ENCODE measurements around the gene SERPINA6.

Gene SERPINA6

DNA sequence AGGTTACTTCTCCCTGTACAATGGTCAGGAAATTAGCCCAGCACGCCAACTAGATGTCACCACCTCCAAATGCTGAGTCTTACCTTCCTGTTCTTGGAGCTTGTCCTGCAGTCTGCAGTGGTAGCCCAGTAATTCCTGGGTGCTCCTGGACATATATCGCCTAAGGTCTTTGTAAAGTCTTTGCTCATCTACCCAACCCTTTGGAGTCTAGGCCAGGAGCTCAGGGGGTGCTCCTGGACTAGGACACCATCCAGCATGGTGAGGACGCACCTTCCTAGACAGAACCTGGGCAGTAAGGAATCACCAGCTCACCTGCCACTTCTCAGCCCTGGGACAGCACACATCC, 30.6 kb downstream of the SERPINA6 start:
- no peak for DNase-seq (ENCODE audit: extremely low read depth, insufficient read length)
- Histone ChIP-seq H3K27me3 (replicated peaks; ENCODE audit: control insufficient read depth, insufficient read depth, low read length) (no peaks in the 10 kb centered on the region), H3K36me3 (ENCODE audit: control insufficient read depth, insufficient read depth, low read length) (no peaks in the 10 kb centered on the region), H3K4me3 (replicated peaks; ENCODE audit: low read depth, low read length) (no peak overlapping the region)
- TF ChIP-seq, protein P1, sequence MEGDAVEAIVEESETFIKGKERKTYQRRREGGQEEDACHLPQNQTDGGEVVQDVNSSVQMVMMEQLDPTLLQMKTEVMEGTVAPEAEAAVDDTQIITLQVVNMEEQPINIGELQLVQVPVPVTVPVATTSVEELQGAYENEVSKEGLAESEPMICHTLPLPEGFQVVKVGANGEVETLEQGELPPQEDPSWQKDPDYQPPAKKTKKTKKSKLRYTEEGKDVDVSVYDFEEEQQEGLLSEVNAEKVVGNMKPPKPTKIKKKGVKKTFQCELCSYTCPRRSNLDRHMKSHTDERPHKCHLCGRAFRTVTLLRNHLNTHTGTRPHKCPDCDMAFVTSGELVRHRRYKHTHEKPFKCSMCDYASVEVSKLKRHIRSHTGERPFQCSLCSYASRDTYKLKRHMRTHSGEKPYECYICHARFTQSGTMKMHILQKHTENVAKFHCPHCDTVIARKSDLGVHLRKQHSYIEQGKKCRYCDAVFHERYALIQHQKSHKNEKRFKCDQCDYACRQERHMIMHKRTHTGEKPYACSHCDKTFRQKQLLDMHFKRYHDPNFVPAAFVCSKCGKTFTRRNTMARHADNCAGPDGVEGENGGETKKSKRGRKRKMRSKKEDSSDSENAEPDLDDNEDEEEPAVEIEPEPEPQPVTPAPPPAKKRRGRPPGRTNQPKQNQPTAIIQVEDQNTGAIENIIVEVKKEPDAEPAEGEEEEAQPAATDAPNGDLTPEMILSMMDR (IDR thresholded peaks at IDR 0.05; ENCODE audit: insufficient read depth, low read length, poor library complexity, severe bottlenecking): no peak

DNA sequence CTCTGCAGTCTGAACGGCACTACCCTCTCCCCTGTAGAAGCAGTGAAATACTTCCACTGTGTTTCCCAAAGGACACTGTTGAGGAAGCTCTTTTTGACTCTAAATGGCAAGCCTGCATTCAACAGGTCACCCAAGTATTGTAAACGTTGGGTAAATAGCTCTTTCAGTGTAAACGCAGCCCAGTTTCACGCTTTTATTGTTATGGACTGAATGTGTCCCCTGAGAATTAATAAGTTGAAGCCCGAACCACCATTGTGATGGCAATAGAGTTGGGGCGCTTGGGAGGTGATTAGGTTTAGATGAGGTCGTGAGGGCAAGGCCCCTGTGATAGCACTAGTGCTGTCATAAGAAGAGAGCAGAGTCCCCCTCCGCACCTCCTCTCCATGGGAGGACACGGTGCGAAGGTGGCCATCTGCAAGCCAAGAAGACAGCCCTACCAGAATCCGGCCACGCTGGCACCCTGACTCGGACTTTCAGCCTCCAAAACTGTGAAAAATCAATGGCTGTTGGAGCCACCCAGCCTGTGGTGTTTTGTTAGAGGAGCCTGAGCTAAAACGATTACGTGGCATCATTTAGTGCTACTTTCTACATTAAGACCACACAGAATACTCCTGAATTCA, 31.1 kb downstream of the SERPINA6 start:
- TF ChIP-seq, protein P1 (IDR thresholded peaks at IDR 0.05; ENCODE audit: insufficient read depth, low read length, poor library complexity, severe bottlenecking): no peak
- H3K4me3 ChIP-seq (replicated peaks; ENCODE audit: low read depth, low read length): no peak overlapping the region
- H3K36me3 ChIP-seq (ENCODE audit: control insufficient read depth, insufficient read depth, low read length): no peaks in the 10 kb centered on the region
- no peaks in the 10 kb centered on the region; the same call in 1 of the 2 replicates for H3K27me3 ChIP-seq (replicated peaks; ENCODE audit: control insufficient read depth, insufficient read depth, low read length)
- DNase-seq (ENCODE audit: extremely low read depth, insufficient read length): no peak

- DNase-seq (ENCODE audit: extremely low read depth, insufficient read length): no peak
- no peaks in the 10 kb centered on the region; the same call in 1 of the 2 replicates for H3K27me3 ChIP-seq (replicated peaks; ENCODE audit: control insufficient read depth, insufficient read depth, low read length)
- H3K4me3 ChIP-seq (replicated peaks; ENCODE audit: low read depth, low read length): no peak overlapping the region
- H3K36me3 ChIP-seq (ENCODE audit: control insufficient read depth, insufficient read depth, low read length): no peaks in the 10 kb centered on the region
- TF ChIP-seq, protein P1 (IDR thresholded peaks at IDR 0.05; ENCODE audit: insufficient read depth, low read length, poor library complexity, severe bottlenecking): no peak
These were observed 31.8 kb downstream of the SERPINA6 start for GRCh38 chr14:94291159-94291905.

DNA sequence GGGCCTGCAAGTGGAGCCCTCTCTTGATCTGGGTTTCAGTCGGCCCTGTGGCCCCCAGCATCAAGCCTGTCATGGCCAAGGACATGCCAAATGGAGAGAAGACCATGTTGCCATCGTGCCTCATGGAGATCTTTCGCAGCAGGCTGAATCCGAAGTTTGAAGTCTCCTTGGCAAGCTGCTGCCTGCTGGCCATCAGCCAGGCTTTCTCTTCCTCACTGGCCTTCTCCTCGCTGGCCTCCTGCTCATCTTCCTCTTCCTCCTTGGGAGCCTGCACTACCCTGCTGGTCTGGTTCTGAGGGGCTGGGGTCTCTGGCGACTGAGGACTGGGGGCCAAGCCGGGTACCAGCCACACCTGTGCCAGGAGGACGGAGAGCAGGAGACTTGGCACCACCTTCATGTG, 32.9 kb downstream of the SERPINA6 start:
- TF ChIP-seq, protein P1 (IDR thresholded peaks at IDR 0.05; ENCODE audit: insufficient read depth, low read length, poor library complexity, severe bottlenecking): no peak
- no peaks in the 10 kb centered on the region; the same call in 1 of the 2 replicates for H3K27me3 ChIP-seq (replicated peaks; ENCODE audit: control insufficient read depth, insufficient read depth, low read length)
- no peak for DNase-seq (ENCODE audit: extremely low read depth, insufficient read length)

DNA sequence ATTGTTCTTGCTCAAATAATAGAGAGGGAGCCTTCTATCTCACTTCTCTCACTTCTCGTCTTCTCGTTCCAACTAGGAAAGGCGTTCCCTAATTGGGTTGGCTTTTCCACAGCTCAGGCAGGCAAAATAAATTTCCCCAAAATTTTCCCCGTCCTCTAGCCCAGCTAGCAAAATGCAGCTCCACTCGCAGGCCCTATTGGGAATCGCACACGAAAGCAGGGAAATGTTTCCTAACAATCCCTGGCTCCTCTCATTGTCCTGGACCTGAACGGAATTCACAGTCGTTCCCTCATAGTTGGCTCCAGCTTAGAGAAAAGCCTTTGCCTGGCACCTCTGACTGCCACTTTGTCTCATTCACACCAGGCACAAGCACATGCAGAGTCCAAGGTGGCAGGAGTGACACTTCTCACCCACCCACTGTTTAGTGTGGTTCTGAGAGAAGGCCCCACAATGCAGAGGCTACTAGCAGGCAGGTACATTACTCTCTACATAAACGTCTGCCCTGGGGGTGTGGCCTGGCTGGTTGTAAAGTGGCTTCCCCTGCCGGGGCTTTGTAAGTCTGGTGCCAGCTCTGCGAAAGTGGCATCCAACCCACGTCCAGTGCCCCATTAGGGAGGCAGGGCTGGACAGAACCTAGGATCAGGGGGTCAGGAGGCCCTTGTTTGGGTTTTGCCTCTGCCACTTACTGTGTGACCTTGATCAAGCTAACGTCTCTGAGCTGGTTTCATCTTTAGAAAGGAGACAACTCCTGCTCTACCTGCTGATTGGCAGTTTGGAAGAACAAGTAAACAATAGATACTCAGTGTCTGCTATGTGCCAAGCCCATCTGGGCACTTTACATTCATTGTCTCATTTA, 34.3 kb downstream of the SERPINA6 start:
- no peak for DNase-seq (ENCODE audit: extremely low read depth, insufficient read length)
- no peaks in the 10 kb centered on the region for H3K36me3 ChIP-seq (ENCODE audit: control insufficient read depth, insufficient read depth, low read length)
- TF ChIP-seq, protein P1 (IDR thresholded peaks at IDR 0.05; ENCODE audit: insufficient read depth, low read length, poor library complexity, severe bottlenecking): no peak
- H3K27me3 ChIP-seq (replicated peaks; ENCODE audit: control insufficient read depth, insufficient read depth, low read length): no peaks in the 10 kb centered on the region; the same call in 1 of the 2 replicates
- no peak overlapping the region for H3K4me3 ChIP-seq (replicated peaks; ENCODE audit: low read depth, low read length)

More for the DNA sequence above, 32.9 kb downstream of the SERPINA6 start:
- H3K4me3 ChIP-seq (replicated peaks; ENCODE audit: low read depth, low read length): no peak overlapping the region
- no peaks in the 10 kb centered on the region for H3K36me3 ChIP-seq (ENCODE audit: control insufficient read depth, insufficient read depth, low read length)
